ENCODE measurements around the gene OSBPL2.

OSBPL2 gene

DNA sequence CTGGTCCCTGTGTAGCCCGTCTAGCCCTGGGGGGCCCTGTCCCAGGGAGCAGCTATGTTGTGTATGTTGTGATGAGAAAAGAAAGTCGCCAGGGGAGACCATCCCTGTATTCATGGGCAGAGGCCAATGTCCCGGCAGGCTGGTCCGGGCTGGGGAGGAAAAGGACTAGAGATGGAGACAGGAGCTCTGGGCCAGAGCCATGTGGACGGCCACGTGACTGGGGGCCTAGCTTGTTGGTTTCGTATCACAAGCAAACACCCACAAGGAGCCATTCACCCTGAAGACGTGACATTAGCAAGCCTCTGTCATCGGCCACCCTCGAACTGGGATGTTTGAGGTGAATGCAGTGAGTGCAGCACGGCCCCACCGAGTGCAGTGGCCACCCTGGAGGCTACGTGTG lies 15.3 kb upstream of the OSBPL2 start:
- DNase-seq, result no peak

DNA sequence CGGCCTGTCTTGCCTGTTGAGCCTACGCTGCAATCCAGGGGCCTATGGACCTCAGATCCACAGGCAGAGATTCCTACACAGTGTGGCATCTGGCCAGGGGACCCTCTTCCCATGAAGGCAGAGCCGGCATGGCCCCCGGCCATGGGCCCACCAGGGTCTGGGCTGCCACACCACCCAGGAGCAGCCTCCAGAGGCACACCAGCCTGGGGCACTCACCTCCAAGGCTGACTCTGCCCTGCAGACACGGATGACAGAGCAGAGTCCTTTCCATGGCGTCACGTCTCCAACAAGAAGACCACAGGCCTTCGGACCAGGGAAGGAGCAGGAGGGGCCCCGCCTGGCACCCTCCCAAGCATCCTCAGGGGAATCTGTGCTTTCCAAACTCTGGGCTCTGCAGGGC lies 14.8 kb upstream of the OSBPL2 start:
- no peak for DNase-seq

DNA sequence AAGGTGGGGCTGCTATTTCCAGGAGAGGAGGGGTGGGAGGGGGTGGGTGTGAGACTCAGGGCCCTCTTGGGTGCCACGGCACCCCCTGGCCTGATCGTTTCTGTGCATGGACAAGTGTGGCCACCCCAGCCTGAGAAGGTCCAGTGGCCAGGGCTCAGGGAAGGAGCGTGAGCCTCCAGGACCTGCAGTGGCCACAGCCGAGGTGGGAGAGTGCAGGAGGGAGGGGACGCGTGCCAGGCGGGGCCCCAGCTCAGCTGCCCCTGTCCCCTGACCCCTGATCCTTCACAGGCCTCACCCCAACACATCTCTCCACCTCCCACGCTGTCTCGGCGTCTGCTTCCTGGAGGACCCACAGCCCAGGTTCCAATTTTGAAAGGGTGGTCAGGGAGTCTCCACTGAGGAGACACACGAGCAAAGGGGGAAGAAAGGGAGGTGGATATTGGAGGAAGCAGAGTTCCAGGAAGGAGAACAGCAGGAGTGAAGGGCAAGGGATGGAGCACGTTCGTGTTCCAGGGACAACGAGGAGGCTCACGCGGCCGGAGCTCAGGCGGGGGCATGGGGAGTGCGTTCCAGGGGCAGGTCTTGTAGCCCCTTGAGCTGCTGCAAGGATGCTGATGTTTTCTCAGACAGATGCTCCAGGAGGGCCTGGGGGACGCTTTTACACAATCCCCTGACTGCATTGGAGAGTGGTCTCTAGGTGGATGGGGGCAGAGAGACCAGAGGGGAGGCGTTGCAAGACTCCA lies 14.0 kb upstream of the OSBPL2 start:
- DNase-seq, result no peak

DNA sequence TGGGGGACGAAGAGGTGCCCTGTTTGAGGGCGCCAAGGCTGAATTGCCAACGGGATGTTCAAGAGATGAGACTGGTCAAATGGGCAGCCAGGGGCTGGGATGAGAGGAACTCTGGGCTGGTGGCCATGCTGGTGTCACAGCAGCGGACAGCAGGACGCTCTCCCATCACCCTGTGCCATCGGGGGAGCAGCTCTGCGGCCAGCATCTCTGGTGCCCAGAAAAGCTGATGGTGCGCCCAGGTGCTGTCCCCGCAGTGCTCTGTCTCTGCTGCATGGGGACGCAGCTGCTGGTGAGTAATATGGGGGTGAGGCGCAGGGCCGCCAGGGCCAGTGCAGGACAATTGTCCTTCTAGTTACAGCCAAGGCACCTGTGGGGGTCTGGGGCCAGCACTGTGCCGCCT lies 13.3 kb upstream of the OSBPL2 start:
- DNase-seq, result no peak

DNA sequence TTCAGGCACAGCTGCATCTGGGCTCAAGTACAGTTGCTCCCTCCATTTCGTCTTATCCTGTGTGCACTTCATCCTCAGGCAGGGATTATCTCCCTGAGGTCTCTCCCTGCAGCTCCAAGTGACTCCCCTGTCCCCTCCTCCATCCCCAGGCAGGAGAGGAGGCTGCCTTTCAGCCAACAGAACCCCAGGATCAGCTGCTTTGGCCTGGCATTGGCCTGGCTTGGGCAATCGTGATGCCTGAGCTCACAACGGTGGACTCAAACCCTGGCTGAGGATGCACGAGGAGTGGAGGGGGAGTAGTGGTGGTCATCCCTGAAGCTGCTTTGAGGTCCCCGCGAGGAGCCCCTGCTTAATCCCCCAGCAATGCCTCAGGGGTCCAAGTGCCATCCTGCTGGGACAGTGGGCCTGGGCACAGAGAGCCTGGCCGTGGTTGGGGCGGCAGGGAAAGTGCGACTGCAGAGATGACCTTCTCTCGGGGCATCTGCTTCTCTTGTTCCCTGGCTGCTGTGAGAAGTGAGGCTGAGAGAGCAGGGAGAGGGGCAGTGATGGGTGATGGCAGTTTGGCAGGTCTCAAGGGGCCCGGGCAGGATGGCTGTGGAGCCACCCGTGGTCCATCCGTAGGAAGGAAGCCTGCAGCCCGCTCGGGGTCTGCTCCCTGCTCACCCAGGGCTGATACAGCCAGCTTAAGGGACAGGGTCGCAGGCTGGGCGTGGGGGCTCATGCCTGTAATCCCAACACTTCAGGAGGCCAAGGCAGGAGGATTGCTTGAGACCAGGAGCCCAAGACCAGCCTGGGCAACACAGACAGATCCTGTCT lies 12.3 kb upstream of the OSBPL2 start:
- no peak for DNase-seq

DNA sequence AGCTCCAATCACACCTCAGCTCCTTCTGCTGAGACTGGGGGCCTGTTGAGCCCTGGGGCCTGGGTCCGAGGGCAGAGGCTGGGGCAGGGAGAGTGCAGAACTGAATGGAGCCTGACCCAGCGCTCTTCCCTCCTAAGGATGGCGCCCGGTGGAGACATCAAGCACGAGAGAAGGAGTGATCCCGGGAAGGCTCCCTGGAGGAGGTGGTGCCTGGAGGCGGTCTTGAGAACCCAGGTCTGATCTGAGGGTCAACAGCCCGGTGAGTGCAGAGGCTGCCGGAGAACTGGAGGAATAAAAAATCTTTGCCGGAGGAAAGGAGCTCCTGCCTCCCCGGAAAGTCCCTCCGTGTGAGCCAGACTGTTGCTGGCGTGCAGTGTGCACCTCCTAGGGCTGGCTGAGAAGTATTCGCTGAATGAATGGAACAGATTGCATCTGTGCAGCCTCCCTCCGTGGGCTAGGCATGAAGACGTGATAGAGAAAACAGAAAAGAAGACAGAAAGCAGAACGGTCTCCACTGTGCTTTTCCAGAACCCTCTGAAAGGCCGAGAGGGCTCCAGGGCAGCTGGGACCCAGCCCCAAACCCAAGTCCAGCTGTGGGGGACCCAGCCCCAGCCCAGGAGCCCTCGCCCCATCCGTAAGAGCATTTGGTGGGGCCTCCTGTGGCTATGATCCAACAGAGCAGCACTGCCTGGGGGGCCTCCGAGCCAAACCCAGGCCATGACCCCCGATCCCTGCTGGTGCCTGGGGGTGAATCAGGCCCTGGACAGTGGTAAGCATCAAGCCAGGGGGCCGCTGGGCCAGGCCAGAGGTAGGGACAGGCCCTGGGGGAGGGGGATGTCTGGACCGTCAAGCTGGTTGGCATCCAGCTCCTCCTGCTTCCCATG lies 11.4 kb upstream of the OSBPL2 start:
- no peak for DNase-seq

DNA sequence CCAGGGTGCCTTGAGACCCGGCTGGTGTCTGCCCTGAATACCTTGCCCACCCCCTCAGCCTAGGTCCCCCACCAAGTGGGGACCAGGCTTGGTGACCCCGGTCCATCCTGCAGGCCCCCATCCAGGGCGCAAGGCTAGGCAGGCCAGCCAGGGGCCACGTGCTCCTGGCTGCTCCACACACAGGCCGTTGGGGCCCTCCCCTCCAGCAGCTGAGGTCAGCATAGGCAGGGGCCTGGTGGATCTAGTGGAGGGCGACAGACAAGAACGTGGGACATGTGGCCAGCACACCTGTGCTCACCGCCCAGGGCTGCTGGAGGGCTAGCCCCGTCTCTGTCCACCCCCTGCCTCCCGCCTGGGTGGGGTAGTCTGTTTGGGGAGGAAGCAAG lies 10.7 kb upstream of the OSBPL2 start:
- DNase-seq, result no peak

DNA sequence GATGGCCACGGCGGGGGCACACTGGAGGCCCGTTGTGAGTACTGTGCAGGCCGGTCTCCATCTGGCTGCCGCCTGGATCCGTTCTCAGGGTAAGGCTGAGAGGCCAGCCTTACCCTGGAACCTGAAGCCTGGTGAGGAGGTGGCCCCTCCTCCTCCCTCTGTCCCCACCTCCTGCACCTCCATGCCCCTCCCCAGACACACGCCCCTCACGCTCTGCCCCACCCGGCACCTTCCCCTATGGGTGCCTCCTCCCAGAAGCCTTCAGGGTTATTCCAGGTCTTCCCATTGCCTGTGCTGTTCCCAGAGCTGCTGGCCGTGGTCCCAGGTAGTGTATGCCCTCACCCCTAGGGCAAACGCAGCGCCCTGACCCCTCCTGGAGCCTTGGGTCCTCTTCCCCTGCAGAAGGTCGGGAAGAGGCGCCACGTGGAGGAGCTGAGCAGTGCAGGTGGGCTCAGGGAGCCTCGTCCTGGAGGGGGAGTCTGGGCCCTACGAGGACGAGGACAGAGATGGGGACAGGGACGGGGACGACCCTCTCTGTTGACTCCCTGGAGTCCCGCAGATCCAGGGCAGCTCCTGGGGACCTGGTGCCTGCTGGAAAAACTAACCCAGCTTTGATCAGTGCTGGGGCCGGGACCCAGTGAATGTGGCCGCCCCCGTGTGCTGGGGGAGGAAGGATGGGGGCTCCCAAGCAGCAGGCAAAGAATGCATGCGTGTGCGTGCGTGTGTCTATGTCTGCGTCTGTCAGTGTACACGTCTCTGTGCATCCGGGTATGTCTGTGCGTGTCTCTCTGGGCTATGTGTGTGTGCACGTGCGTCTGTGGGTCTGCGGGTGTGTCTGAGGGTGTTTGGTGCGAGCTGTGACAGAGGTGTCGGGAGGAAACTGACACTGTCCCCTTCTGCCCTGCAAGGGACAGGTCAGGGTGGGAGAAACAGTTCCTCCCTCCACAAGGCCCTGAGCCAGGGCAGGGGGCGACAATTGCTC lies 10.1 kb upstream of the OSBPL2 start:
- no peak for DNase-seq

DNA sequence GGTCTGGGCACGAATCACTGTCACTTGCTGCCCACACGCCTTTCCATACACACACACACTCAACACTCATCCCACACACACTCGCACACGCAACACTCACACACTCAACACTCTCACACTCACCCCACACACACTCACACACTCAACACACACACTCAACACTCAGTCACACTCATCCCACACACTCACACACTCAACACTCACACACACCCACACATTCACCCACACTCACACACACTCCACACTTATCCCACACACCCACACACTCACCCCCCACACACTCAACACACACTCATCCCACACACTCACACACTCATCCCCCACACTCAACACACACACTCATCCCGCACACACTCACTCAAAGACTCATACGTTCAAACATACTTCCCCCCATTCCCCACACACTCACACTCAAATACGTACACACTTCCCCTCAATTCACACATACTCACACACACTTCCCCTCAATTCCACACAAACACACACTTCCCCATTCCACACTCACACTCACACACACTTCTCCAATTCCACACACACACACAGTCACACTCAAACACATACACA lies 9.3 kb upstream of the OSBPL2 start:
- no peak for DNase-seq

DNA sequence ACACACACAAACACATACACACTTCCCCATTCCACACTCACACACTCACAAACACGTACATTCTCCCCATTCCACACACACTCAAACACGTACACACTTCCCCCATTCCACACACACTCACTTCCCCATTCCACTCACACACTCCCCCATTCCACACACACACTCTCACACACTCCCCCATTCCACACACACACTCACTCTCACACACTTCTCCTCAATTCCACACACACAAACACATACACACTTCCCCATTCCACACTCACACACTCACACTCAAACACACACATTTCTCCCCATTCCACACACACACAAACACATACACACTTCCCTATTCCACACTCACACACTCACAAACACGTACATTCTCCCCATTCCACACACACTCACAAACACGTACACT lies 8.7 kb upstream of the OSBPL2 start:
- no peak for DNase-seq

DNA sequence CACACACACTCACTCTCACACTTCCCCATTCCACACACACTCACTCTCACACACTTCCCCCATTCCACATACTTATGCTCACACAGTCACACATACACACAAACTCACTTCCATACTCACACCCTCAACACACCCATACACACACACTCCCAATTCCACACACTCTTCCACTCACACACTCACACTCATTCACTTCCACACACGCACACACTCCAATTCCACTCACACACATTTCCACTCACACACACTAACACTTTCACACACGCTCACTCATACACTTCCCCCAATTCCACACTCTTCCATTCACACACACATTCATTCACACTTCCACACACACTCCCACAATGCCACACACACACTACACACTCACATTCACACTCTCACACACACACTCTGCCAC lies 8.0 kb upstream of the OSBPL2 start:
- DNase-seq, result no peak

DNA sequence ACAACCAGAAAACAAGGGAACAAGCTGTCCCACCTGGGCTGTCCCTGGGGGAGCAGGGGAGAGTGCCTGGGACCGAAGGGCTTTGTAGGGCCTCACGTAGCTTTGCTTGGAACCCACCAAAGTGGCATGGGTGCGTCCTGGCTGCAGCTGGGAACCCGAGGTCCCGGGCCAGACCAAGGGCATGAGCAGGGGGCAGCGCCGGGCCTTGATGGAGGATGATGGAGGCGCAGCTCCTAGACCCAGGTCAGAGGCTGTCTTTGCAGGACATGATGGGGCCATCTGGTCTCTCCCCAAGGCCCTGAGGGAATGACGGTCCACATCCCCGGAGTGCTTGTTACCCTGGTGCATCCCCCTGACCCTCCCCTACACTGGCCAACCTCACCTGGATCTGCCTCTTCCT lies 7.6 kb upstream of the OSBPL2 start:
- no peak for DNase-seq

DNA sequence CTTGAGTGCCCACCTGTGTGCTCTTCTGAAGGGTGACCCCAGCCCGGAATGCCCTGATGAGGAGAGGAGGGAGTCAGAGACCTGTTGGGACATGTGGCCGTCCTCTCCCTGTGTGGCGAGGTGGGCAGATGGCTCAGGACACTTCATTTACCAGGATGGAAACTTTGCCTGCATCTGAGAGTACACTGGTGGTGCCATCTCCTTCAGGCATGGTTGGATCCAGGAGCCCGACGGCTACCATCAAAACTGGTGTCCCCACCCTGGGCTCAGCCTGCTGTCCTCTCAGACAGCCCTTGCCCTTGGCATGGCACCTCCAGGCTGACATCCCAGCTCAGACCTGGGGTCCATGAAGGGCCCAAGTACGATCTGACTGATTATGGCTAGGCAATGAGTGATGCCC lies 7.0 kb upstream of the OSBPL2 start:
- DNase-seq, result no peak

DNA sequence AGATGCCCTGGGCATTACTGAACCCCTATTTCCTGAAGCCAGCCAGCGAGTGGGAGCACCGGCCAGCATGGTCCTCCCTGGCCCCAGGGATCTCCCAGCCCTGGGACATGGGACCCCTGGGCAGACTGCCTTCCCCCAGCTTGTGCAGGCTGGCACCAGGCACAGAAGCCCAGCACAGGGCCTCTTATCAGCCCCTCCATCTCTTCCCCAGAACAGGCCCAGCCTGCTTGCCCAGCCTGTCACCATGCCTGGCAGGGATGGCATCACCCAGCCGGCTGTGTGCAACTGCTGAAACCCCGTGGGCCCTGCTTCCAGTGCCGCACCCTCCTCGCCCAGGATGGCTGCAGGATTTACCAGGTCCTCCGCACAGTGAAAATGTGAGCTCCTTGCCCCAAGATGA lies 6.1 kb upstream of the OSBPL2 start:
- DNase-seq, result no peak

DNA sequence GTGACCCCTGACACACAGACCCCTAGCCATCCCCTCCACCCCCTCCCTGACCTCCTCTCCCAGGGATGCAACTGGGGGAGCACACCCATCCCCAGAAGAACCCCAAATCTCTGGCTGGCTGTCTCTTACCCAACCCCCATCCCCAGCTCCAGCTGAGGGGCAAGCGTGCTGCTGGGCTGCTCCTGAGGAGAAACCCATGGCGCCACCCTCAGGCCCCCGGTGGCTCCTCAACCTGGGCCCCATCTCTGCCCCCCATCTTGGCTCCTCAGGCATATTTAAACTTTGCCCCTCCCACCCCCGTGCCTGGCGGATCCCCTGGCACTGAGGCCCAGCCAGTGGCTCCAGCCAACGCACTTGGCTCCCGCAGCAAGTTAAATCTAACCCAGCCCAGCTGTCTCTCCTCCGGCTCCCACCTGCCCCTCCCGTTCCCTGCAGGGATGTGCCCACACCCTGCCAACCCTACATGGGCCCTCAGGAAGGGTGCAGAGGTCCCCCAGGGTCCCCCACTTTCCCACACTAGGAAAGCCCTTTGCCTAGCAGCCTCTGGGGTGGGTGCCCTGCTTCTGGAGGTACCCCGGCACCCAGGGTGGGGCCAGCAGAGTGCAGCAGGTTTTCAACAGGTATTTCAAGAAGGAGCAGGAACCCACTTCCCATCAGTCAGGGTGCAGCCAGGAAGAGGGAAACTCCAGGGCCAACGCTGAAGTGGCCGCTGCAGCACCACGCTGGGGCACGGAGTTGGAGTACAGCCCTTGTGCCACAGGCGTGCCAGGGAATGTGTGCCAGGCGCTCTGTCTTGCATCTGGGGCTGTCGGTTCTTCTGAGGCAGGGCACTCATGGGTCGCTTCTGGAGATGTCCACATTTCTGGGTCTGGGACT lies 5.3 kb upstream of the OSBPL2 start:
- DNase-seq, result no peak

DNA sequence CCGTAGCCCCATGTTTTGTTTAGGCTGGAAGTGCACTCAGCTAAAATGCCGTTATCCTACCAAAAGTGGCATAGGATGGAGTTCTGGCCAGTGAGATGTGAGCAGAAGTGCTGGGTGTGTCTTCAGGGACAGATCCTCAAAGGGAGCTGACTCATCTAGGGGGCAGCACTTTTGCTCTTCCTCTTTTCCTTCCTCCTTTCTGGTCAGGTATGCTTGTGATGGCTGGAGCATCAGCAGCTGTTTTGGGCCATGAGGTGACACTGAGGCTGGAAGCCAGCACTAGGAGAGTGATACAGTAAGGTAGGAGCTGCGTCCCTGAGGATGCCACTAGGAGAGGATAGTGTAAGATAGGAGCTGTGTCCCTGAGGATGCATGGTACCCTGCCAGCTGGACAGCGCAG lies 4.6 kb upstream of the OSBPL2 start:
- no peak for DNase-seq

DNA sequence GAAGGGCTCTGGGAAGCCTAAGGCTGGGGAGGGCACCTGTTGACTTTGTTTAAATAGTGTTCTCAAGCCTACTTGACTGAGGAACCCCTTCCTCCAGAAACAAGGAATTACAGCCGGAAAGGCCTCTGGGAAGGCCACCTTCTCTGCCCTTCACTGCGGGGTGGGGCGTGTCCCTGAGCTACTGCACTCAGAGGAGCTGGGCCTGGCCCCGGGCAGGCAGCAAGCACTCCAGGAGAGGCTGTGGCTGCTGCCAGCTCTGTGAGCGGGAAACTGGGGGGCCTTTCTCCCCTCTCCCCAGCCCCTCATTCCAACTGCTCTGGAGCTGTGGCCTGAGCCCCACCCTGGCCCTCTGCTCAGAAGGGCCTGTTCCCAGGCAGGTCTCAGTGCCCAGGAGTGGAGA lies 4.0 kb upstream of the OSBPL2 start:
- no peak for DNase-seq

DNA sequence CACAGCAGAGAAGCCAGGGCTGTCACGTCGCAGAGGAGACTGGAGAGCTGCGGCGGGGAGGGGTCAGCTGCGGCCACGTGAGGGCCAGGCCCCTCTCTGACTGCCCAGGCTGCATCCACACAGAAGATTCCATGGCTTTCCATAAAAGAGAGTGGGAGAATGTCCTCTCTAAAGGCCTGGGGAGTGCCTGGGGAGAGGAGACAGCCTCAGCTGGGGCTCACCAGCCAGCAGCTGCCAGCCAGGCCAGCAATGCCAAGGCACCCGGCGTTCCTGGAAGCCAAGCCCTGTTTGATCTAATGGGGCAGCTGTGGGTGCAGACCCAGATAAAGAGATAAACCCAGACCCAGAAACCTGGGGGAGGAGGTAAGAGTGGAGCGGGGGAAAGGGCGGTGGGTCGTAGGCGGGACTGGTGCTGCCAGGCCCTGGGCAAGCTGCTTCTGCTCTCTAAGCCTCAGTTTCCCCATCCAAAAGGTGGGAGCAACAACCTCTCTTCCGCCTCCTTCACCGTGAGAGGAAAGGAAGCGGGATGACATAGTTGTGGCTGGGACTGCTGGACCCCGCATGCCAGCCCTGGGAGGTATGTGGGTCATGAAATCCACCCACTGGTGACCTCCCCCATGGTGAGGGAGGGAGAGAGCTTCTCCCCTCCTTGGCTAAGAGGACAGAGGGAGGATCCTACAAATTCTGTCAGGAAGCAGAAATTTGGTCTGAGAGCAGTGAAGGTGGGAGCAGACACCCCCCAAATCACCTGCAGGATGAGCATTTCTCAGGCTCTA lies 3.1 kb upstream of the OSBPL2 start:
- DNase-seq, result no peak

DNA sequence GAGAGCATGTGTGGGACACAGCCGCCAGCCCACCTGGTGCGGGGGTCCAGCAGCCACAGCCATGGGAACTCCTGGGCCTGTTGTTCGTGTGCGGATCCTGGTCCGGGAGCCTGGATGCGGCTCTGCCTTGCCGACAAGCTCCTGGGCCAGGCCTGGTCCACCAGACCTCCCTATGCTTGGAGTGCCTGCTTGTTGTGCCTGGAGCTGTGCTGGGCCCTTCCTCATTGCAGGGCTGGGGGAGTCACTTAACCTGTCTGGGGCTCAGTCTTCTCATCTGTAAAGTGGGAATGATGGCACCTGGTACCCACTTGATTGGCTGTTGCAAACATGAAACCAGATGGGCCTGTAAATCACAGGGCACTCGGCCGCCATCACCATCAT lies 2.6 kb upstream of the OSBPL2 start:
- DNase-seq, result no peak

DNA sequence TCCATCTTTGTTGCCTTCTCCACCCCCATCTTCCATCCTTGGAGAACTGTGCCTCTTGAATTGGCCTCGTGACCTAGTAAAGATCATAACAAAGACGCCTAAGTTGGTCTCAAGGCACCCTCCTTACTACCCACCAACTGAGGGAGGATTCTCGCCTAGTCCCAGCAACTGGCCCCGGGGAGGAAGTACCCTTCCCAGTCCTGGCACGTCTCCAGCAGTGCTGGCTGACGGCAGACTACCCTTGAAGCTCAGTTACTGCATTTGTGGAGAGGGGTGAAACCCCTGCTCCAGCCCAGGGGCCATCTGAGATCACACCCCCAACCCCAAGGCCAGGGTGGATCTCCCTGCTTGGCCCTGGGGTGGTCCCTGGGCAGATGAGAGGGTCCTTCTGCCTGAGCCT lies 2.1 kb upstream of the OSBPL2 start:
- no peak for DNase-seq

Measured in NCI-H1105 treated with DMSO at 0.1 percent for 48 hours (cell line).